D721Med (cell line): ENCODE measurements around the gene ERVK3-1.
A peak's percentile ranks its signal among the peaks of the same experiment; 100 is the strongest.

Experiments used
- DNase-seq: peaks from one replicate; pipeline ENCODE4 v3.0.0; 2011; ENCODE audit warnings: low spot score; ENCODE audit not compliant: insufficient read length
- FAIRE-seq: peaks from 2 replicates; lab custom pipeline; 2011; peaks lifted over from hg19 to GRCh38; lab: Jason Lieb, UNC
- TF ChIP-seq, protein P1 (sequence below): IDR thresholded peaks from 2 replicates; pipeline ENCODE4 v1.5.1; 2012; ENCODE audit warnings: mild to moderate bottlenecking, control low read depth; ENCODE audit not compliant: insufficient read depth; ENCODE audit errors: missing control alignments

The ERVK3-1 gene

DNA sequence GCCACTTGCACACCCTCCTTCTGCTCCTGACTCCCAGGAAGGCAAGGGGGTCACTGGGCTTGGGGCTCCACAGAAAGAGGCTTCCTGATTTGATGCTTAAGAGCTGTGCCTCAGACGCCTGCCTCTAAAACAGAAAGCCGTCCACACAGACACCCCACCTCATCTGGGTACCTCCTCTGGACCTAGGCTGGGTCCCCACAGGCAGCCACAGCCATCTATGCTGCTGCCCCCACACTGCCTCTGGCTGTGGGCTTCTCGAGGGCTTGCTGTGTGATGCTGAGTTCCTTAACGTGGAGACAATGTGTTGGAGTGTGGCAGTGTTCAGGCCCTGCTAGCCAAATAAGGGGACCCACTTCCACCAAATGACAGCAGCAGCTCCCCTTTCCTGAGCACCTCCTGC is 13.1 kb downstream of the ERVK3-1 start:
- no peak for FAIRE-seq
- DNase-seq: no peak
- TF ChIP-seq, protein P1, sequence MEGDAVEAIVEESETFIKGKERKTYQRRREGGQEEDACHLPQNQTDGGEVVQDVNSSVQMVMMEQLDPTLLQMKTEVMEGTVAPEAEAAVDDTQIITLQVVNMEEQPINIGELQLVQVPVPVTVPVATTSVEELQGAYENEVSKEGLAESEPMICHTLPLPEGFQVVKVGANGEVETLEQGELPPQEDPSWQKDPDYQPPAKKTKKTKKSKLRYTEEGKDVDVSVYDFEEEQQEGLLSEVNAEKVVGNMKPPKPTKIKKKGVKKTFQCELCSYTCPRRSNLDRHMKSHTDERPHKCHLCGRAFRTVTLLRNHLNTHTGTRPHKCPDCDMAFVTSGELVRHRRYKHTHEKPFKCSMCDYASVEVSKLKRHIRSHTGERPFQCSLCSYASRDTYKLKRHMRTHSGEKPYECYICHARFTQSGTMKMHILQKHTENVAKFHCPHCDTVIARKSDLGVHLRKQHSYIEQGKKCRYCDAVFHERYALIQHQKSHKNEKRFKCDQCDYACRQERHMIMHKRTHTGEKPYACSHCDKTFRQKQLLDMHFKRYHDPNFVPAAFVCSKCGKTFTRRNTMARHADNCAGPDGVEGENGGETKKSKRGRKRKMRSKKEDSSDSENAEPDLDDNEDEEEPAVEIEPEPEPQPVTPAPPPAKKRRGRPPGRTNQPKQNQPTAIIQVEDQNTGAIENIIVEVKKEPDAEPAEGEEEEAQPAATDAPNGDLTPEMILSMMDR: no peak

DNA sequence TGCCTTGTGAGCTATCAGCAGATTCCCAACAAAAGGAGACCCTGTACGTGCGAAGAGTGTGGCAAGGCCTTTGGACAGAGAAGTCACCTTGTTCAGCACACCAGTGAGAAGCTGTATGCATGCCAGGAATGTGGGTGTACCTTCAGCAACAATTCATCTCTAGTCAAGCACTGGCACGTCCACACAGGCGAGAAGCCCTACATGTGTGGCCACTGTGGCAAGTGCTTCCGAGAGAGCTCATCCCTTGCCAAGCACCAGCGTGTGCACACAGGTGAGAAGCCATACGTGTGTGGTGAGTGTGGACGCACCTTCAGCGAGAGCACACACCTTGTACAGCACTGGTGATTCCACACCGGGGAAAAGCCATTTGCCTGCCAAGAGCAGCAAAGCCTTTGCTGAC is 14.1 kb downstream of the ERVK3-1 start:
- DNase-seq (no peak), FAIRE-seq (no peak)
- TF ChIP-seq, protein P1: no peak

DNA sequence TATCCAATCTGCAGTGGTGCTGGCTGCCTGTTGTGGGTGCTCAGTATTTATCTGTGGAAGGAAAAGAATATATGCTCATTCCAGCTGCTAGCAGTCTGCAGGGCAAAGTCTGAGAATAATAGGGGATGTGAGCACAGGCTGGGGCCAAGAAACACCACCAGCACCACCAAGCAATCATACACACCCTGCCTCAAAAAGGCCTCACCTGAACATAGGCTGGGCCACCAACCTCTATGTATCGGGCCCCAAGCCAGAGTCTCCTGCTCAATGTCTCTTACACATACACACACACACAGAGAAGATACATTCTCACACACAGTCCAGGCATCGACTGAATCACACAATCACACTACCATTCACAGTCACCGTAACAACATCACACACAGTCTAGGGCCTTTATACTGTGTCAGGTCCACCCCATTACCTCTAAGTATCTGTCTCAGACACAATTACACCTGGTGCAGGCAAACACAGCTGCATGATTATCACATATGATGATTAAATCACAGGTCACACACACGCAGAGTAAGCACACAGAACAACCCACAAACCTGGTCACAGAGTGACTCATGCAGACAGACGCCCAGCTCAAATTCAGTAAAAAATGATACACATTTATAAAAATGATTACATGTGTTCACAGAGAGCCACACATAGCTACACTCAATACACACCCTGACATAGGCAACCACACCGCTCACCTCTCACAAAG is 20.3 kb downstream of the ERVK3-1 start:
- FAIRE-seq (no peak), DNase-seq (no peak)
- TF ChIP-seq, protein P1: no peak

DNA sequence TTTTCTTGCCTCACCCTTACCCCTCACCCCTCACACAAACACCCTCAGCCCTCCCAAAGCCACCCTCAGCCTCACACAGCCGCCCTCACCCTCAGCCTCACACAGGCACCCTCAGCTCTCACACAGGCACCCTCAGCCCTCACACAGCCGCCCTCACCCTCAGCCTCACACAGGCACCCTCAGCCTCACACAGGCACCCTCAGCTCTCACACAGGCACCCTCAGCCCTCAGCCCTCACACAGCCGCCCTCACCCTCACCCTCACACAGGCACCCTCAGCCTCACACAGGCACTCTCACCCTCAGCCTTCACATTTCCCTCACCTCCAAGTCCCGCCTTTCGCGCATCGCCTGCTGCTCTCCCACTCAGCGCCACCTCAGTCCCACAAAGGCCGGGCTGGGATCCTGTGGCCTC is 21.3 kb downstream of the ERVK3-1 start:
- TF ChIP-seq, protein P1: no peak
- FAIRE-seq: no peak
- DNase-seq: no peak

DNA sequence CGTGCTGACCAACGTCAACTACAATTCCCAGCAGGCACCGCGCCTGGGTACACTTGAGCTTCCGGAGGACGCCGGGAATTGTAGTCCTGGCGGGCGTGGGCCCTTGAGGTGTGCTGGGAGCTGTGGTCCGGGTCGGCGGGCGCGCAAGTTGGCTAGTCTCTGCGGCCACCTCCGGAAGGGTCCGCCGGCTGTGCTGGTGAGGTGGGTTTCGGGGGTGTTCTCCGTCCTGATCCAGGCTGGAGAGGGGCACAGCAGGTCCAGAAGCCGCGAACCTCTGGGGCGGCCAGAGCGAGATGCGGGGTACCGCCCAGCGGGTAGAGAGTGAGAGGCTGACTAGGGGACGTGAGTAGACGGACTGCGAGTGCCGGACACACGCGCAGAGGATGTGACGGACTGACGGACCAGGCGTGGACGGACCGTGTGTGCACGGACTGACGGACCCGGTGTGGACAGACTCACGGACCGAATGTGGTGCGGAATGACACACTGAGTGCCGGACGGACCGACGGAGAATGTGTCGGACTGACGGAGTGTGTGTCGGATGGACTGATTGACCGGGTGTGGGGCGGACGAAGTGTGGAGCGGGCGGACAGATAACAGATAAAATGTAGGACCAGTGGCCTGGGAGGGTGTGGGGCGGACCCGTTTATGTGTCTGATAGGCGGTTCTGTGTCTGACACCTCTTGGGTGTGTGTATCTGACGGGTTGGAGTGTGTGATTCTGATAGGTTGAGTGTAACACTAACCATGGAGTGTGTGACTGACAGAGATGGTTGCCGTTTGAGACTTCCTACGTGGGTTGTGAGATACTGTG is 21.9 kb downstream of the ERVK3-1 start, which contains the start of gene ZSCAN22:
Gene ZSCAN22 (plus strand): TSS at position 81 of the 813 bp plus-strand sequence. CDS start 7,809 bp downstream, outside the sequence.
- TF ChIP-seq, protein P1: no peak
- peak; percentile 70 for DNase-seq
- FAIRE-seq: no peak

DNA sequence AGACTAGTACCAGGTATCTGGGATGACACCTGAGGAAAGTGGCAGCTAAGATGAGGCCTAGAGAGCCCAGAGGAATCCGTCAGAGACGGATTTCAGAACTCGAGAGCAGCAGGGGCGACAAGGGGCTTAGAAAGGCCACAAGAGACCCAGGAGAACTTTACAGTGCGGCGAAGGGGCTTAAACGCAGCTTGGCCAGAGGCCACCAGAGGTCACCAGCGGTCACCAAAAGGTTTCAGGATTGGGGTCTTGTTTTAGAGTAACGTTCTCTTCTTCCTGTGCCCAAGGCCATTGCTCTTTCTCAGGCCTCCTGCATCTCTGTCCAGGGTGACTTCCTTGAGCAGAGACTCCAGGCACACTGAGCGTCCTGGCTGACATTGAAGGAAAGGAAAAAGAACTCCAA is 23.8 kb downstream of the ERVK3-1 start:
- FAIRE-seq: no peak
- DNase-seq: no peak
- TF ChIP-seq, protein P1: no peak
